GM21423 (cell line): ENCODE measurements around the gene GOLGA8K.
"Not testable (repeated sequence)": the region's sequence is repeated elsewhere in the genome, so short reads cannot be mapped to it uniquely, and the experiment has no call there.

ENCODE experiments used
- ATAC-seq: cut with Tn5 transposase; IDR thresholded peaks from one replicate; pipeline ENCODE4 v1.9.1; 2021; ENCODE audit warnings: mild to moderate bottlenecking, moderate library complexity; ENCODE audit not compliant: unreplicated experiment

Gene GOLGA8K

GRCh38 chr15:32403192-32403591, at the start of gene GOLGA8K:
Gene GOLGA8K, minus strand, starts transcription at chr15:32403292. Its CDS starts 98 bp downstream, at chr15:32403194.
- ATAC-seq = not testable (repeated sequence)

DNA sequence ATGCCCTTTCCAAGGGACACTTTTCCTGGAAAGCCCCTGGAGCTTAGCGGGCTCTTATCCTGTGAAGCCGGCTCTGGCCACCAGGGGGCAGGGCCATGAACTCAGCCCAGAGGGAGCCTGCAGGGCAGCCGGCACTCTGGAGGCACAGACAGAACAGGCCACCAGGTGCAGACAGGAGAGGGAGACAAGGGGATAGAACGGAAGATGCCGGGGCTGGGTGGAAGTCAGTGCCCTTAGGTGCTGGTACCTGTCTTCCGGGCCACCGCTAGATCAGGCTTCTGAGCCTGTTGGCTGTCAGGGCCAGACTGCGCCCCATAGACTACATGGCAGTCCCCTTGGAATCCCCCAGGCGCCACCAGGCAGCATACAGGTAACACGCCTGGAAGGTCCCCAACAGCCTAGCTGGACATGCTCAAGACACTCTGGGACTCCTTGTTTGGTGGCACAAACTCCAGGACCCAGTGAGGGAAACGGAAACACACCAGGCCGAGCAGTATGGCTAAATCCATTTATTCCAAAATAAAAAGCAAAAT, 37.4 kb upstream of the GOLGA8K start:
- ATAC-seq = not testable (repeated sequence)

DNA sequence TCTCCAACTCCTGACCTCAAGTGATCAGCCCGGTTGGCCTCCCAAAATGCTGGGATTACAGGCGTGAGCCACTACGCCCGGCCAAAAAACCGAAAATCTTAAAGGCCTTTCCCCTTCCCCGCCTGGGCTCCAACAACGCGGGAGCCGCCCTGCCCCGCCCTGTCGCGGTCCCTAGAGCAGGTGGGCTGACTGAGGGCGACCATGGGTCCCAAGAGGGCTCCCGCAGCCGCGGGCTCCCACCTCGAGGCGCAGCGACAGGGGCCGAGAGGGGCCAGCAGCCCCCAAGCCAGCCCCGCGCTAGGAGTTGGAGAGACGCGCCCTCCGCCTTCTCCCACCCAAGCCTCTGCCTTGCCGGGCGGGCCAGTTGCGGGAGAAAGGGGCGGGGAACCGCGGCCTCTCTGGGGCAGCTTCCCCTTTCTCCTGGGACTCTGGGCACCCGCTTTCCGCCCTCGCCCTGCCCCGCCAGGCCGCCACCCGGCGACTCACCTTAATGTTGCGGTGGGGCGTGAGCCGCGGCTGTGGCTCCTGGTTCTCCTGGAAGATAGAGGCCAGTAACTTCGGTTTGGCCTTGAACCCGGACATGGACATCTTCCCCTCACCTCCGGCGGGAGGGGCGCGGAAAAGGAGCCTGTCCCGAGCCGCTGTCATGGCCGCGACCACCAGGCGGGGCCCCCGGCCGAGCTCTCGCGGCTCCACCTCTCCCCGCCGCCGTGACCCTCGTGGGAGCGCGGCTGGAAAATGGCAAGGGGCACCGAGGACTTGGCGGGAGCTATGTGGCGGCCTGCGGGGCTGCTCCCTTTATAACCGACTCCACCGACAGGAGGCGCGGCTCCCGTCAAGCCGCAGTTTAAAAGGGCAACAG, 31.2 kb upstream of the GOLGA8K start:
- ATAC-seq = not testable (repeated sequence)

DNA sequence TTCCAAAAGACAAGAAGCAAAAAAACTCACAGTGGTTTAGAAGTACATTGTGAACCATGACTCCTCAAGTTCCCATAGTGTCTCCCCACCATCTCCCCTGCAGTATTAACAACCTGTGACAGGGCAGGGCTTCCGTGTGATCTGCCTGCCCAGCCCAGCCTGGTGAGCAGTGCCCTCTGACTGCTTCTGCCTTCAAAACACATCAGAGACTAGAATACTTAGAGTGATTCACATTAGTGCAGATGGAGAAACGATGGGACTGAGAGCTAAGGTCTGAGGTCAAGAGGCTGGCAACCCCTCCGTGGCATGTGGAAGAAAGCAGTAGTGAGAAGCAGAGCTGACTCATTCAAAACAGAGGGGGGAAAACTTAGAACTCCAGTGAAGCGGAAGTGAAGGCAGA, 24.5 kb upstream of the GOLGA8K start:
- ATAC-seq = not testable (repeated sequence)

DNA sequence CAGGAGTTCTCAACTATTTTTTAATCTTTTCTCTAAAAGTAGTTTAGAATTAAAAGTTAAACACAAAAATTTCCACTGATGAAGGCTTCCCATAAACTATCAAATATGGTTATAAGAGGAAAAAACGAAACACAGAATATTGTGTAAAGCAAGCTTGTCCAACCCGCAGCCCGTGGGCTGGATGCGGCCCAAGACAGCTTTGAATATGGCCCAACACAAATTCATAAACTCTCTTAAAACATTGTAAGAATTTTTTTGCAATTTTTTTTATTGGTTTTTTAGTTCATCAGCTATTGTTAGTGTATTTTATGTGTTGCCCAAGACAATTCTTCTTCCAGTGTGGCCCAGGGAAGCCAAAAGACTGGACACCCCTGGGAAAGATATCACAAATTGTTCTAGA, 23.4 kb upstream of the GOLGA8K start:
- ATAC-seq = not testable (repeated sequence)

DNA sequence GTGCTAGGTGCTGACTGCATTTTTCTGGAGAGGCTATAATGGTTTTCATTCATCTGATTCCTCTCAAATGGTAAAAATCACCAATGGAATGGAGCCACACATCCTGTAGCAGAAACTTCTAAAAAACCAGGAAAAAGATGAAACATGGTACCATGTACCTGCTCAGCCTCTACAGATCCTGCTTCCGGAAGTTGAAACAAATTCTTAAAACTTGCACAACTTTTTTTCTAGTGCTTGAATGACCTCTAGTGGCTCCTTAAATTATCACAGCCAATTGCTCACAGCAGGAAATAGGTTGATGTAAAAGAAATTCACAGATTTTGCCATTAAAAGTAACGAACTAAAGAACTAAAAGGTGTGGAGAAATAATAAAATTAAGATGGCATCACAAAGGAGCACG, 4.8 kb upstream of the GOLGA8K start:
- not testable (repeated sequence) for ATAC-seq

DNA sequence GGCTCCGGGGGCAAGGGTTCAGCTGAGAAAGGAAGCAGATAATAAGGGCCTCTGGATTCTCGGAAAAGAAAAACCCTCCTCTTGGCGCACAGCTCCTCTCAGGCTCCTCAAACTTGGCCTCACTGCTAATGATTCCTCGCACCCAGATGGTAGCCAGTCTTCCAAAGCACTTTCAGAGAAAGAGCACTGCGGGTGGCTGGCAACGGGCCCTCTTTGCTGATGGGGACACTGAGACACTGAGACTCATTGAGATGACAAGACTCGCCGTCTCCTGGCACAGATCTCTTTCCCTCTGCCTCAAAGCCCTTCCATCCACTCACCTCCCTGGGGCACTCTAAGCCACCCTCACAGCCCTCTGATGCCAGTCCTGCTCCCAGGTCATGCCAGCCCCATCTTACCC, 6.6 kb downstream of the GOLGA8K start:
- not testable (repeated sequence) for ATAC-seq

- not testable (repeated sequence) for ATAC-seq
These were observed 8.3 kb downstream of the GOLGA8K start for GRCh38 chr15:32394745-32395144.

DNA sequence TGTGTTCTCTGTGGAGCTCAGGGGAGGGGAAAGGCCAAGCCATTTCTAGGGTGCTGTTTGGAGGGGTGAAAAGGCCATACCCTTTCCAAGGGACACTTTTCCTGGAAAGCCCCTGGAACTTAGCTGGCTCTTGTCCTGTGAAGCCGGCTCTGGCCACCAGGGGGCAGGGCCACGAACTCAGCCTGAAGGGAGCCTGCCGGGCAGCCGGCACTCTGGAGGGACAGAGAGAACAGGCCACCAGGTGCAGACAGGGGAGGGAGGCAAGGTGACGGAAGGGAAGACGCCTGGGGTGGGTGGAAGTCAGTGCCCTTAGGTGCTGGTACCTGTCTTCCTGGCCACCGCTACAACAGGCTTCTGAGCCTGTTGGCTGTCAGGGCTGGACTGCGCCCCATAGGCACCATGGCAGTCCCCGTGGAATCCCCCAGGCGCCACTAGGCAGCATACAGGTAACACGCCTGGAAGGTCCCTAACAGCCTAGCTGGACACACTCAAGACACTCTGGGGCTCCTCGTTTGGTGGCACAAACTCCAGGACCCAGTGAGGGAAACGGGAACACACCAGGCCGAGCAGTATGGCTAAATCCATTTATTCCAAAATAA, 14.9 kb downstream of the GOLGA8K start:
- ATAC-seq = not testable (repeated sequence)

- ATAC-seq = not testable (repeated sequence)
These were observed 17.1 kb downstream of the GOLGA8K start for GRCh38 chr15:32385823-32386495.

DNA sequence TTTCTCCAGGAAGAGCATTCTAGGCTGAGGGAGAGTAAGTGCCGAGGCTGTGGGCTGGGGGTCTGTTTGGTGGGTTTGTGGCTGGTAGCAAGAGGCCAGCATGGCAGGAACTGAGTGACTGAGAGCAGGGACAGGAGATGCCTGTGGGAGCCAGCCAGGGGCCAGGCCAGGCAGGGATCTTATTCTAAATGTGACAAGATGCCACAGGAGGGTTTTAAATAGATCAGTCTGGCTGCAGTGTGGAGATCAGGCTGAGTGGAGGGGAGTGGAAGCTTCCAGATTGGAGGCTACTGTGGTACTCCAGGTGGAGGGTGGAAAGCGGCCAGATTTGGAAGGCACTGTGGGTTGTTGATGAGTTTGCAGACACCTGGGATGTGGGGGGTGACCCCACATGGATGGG, 28.9 kb downstream of the GOLGA8K start:
- ATAC-seq = not testable (repeated sequence)

DNA sequence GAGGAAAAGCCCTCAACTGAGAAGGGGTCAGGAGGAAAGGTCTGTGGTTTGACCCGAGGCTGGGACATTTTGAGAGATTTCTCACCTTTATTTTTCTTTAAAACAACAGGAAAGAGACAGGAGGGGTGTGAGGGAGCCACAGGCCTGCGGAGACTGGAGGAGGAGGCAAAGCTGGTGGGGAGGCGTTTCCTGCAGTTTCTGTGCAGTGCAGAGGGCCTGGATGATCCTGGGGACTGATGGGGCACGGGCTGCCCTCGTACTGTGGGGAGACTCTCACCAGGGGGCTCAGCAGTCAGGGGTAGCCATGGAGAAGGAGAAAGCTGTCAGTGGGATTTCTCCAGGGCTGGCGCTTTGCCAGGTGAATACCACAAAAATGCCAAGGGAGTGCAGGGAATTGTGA, 29.4 kb downstream of the GOLGA8K start:
- not testable (repeated sequence) for ATAC-seq

- not testable (repeated sequence) for ATAC-seq
These were observed 31.0 kb downstream of the GOLGA8K start for GRCh38 chr15:32372075-32372474.

DNA sequence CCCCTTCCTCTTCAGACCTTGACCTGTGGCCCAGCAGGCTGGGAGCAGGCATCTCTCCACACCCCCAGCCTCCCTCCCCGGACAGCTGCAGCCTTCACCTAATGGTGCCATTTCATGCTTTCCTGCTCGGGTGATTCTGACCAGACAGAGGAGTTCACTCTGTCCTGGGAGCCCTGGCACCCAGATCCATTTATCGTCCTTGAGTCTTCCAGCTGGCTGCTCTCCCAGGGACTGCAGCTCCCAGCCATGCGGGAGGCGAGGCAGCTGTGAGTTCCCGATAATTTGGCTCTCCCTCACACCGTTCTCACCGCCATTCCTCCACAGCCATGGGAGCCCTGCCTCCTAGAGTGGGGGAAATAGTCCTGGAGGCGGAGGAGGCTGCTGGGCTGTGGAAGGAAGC, 32.6 kb downstream of the GOLGA8K start:
- not testable (repeated sequence) for ATAC-seq

DNA sequence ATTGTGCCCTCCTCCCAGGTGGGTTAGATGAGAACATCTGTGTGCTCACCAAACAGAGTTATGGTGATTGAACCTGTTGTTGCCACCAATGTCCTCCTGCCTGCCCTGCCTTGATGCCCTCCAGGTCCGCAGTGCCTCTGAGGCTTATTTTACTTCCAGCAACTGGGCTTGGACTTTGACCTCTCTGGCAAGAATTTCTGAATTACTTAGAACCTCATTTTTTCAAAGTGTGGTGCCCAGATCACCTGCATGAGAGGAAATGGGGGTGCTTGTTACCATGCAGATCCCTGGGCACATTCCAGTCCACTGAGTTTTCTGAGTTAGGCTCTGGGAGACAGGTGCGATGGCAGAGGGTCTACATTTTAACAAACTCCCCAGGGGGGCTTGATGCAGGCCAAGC, 33.0 kb downstream of the GOLGA8K start:
- not testable (repeated sequence) for ATAC-seq

GRCh38 chr15:32366492-32366891, 36.6 kb downstream of the GOLGA8K start:
- not testable (repeated sequence) for ATAC-seq

DNA sequence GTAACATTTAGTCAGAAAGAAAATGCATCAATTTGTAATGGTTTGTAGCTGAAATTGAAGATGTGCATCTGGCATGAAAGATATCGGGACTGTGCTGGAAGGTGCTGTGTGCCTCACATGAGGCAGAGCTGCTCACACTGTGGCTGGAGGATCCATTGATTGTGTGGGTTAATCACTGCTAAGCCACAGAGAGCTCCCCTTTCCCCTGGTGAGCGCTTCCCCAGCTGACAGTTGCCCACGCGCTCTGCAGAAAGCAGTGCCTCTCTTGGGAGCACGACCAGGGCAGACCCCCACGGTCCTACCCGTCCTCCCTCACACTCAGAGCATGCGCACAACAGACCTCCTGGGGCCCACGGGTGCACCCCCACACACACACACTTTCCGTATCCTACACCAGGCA, 37.1 kb downstream of the GOLGA8K start:
- not testable (repeated sequence) for ATAC-seq

DNA sequence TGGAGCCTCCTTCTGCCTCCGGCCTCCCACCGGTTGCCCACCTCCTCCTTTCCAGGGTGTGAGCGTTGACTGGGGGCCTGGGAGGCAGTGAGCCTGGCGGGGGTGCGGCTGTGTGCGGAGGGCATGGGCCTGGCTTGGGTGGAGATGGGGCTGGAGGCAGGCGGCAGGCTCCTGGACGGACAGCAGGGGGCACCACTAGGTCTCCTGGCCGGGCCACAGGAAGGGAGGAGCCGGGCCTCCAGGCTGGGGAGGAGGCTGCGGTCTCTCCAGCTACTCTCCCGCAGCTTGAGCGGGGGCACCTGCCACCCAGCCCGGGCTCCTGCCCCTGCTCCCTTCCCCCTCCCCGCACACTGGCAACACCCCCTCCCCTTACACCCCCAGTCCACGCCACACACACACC, 38.1 kb downstream of the GOLGA8K start:
- not testable (repeated sequence) for ATAC-seq

DNA sequence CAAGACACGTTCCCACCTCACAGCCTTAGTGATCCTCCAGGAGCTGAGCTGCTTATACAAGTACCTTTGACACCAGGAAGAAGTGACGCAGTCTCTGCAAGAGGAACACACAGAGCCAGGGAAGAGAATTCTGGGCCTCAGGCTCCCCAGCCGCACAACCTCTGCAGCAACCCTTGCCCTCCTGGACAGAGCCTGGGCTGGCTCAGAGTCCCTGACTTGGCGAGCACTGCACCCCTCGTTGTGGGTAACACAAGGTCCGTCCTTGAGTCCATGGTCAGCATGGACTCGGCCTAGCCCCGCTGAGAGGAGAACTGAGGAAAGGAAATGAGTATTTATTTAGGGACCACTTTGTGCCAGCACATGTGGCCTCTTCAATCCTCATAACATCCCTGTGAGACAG, 39.6 kb downstream of the GOLGA8K start:
- ATAC-seq = not testable (repeated sequence)

DNA sequence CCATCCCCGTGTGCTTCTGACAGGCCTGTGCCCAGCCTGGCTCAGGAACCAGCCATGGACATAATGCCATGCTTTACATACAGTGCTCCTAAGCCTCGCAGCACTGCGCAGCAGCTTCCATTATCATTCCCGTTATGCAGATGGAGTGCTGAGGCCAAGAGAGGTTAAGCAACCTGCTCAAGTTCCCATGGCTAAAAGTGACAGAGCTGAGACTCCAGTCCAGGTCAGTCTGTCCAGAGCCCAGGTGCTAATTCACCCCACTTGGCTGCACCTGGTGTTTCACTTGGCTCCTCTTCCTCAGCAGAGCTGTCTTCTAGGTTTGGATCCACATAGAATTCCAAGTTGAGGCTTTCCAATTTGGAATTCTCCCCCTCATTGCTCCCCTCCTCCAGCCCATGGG, 41.4 kb downstream of the GOLGA8K start:
- not testable (repeated sequence) for ATAC-seq

- not testable (repeated sequence) for ATAC-seq
These were observed 44.6 kb downstream of the GOLGA8K start for GRCh38 chr15:32358462-32358861.
